WTC11 (cell line): ENCODE measurements around the gene SLC7A6OS. TPM values are rescaled to one million over a fixed set of nuclear protein-coding genes. Genes with fewer than 3 reads are reported as not detected.

Source experiments
- ATAC-seq: fragments of 200-7000 bp; cut with Tn5 transposase; 2 replicates; pipeline ENCODE4 v1.10.0; 2021; ENCODE audit warnings: mild to moderate bottlenecking, moderate library complexity
- CTCF ChIA-PET: fragments of 300-600 bp; sonication (Branson Sonifier 250); formaldehyde crosslinking; loops from one replicate; lab custom pipeline; 2021; ENCODE audit warnings: antibody characterized with exemption; lab: Charles Lee
- POLR2A ChIA-PET: fragments of 350-600 bp; sonication (Branson Sonifier 250); formaldehyde crosslinking; loops from one replicate; lab custom pipeline; 2021; ENCODE audit warnings: antibody characterized with exemption; lab: Charles Lee
- DNase-seq: peaks from one replicate; pipeline ENCODE4 v3.0.0; 2021; ENCODE audit warnings: low spot score
- H3K27ac Mint-ChIP-seq: 2 replicates; pipeline ENCODE4 v1.8.0; 2021; ENCODE audit warnings: mixed read lengths
- H3K27me3 Mint-ChIP-seq: 2 replicates; pipeline ENCODE4 v1.8.0; 2021; ENCODE audit warnings: low read depth, mild to moderate bottlenecking, moderate library complexity, mixed read lengths
- H3K36me3 Mint-ChIP-seq: 2 replicates; pipeline ENCODE4 v1.8.0; 2021; ENCODE audit warnings: mixed read lengths
- H3K4me1 Mint-ChIP-seq: 2 replicates; pipeline ENCODE4 v1.8.0; 2022; ENCODE audit warnings: mixed read lengths
- H3K4me3 Mint-ChIP-seq: 2 replicates; pipeline ENCODE4 v1.8.0; 2021; ENCODE audit warnings: mild to moderate bottlenecking, moderate library complexity, mixed read lengths
- H3K9me3 Mint-ChIP-seq: 2 replicates; pipeline ENCODE4 v1.8.0; 2021; ENCODE audit warnings: mixed read lengths
- GTF2I ChIP-seq: fragments of 250-450 bp; sonication (Bioruptor Pico); conservative IDR thresholded peaks from 2 replicates; pipeline ENCODE4 v1.4.0; 2021; ENCODE audit warnings: mild to moderate bottlenecking
- JAZF1 ChIP-seq: fragments of 250-450 bp; sonication (Bioruptor Pico); IDR thresholded peaks from 2 replicates; pipeline ENCODE4 v1.9.0; 2021; ENCODE audit warnings: moderate library complexity, mild to moderate bottlenecking, inconsistent platforms
- MXD4 ChIP-seq: fragments of 250-450 bp; sonication (Bioruptor Pico); IDR thresholded peaks from 2 replicates; pipeline ENCODE4 v1.8.0; 2021; ENCODE audit warnings: mild to moderate bottlenecking, moderate library complexity, borderline replicate concordance
- PRRX2 ChIP-seq: fragments of 250-450 bp; sonication (Bioruptor Pico); IDR thresholded peaks from 2 replicates; pipeline ENCODE4 v1.8.0; 2021; ENCODE audit warnings: mild to moderate bottlenecking
- SMAD3 ChIP-seq: sonication (generic); formaldehyde crosslinking; IDR thresholded peaks from 2 replicates; pipeline ENCODE4 v1.8.0; 2022; ENCODE audit warnings: missing genetic modification reagents, mild to moderate bottlenecking, borderline replicate concordance
- SOX15 ChIP-seq: fragments of 250-450 bp; sonication (Bioruptor Pico); IDR thresholded peaks from 2 replicates; pipeline ENCODE4 v1.9.0; 2021; ENCODE audit warnings: mild to moderate bottlenecking
- TEAD4 ChIP-seq: sonication (generic); formaldehyde crosslinking; IDR thresholded peaks from 2 replicates; pipeline ENCODE4 v1.8.0; 2022; ENCODE audit warnings: mild to moderate bottlenecking, missing genetic modification reagents
- ZNF232 ChIP-seq: sonication (generic); formaldehyde crosslinking; IDR thresholded peaks from 2 replicates; pipeline ENCODE4 v1.8.0; 2022; ENCODE audit warnings: mild to moderate bottlenecking, missing genetic modification reagents
- ZNF416 ChIP-seq: fragments of 250-450 bp; sonication (Bioruptor Pico); IDR thresholded peaks from 2 replicates; pipeline ENCODE4 v1.9.0; 2021; ENCODE audit warnings: mild to moderate bottlenecking, inconsistent platforms
- total RNA-seq: library from RNA; stranded (reverse); gene quantifications from 3 replicates; pipeline ENCODE4 v1.2.3, GENCODE V29; 2021
- TF ChIP-seq, protein P1 (sequence below): sonication (generic); formaldehyde crosslinking; IDR thresholded peaks from 2 replicates; pipeline ENCODE4 v1.8.0; 2022; ENCODE audit warnings: mild to moderate bottlenecking, missing genetic modification reagents
- TF ChIP-seq, protein P2 (sequence below): sonication (generic); formaldehyde crosslinking; IDR thresholded peaks from 2 replicates; pipeline ENCODE4 v1.8.1; 2023; ENCODE audit warnings: mild to moderate bottlenecking, missing genetic modification reagents
- TF ChIP-seq, protein P3 (sequence below): sonication (generic); formaldehyde crosslinking; IDR thresholded peaks from 2 replicates; pipeline ENCODE4 v1.8.1; 2022; ENCODE audit warnings: mild to moderate bottlenecking, missing genetic modification reagents, moderate library complexity, borderline replicate concordance
- TF ChIP-seq, protein P4 (sequence below): fragments of 250-450 bp; sonication (Bioruptor Pico); IDR thresholded peaks from 2 replicates; pipeline ENCODE4 v1.9.0; 2021; ENCODE audit warnings: mild to moderate bottlenecking, borderline replicate concordance
- TF ChIP-seq, protein P5 (sequence below): sonication (generic); formaldehyde crosslinking; IDR thresholded peaks from 2 replicates; pipeline ENCODE4 v1.8.0; 2022; ENCODE audit warnings: mild to moderate bottlenecking, missing genetic modification reagents
- TF ChIP-seq, protein P6 (sequence below): sonication (generic); formaldehyde crosslinking; IDR thresholded peaks from 2 replicates; pipeline ENCODE4 v1.8.1; 2022; ENCODE audit warnings: missing genetic modification reagents, borderline replicate concordance

The SLC7A6OS gene
- total RNA-seq, 1 experiment from 2014 or later = 22.6 TPM

DNA sequence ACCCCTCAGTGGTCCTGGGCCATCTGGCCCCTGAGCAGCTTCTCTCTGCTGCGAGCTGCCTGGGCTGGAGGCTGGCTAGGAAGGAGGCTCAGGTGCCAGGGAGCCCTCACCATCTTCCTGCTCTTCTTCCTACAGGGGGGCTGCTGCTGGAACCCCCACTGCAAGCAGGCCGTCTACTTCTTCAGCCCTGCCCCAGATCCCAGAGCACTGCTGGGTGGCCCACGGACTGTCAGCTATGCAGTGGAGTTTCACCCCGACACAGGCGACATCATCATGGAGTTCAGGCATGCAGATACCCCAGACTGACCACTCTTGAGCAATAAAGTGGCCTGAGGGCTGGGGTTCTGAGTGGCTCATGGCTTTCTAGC is 46.2 kb upstream of the SLC7A6OS start:
- DNase-seq (no peak), ATAC-seq (no peak)
- Mint-ChIP-seq H3K4me1 (no peaks in the 10 kb centered on the region), H3K36me3 (peaks cover 3% of the 10 kb centered on the region), H3K27ac (no peak overlapping the region), H3K4me3 (no peak overlapping the region), H3K27me3 (no peaks in the 10 kb centered on the region), H3K9me3 (no peaks in the 10 kb centered on the region)
- POLR2A ChIA-PET = interaction anchor here (0.6 kb wide), 1 partner anchor 1224 kb away, joined by 3 read pairs; no protein-coding TSS in a partner anchor
- TF ChIP-seq ZNF416 (CRISPR knock-in tag) = no peak
- TF ChIP-seq, protein P1, sequence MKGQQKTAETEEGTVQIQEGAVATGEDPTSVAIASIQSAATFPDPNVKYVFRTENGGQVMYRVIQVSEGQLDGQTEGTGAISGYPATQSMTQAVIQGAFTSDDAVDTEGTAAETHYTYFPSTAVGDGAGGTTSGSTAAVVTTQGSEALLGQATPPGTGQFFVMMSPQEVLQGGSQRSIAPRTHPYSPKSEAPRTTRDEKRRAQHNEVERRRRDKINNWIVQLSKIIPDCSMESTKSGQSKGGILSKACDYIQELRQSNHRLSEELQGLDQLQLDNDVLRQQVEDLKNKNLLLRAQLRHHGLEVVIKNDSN (CRISPR knock-in tag) = no peak
- no peak for TF ChIP-seq JAZF1 (CRISPR knock-in tag)
- no peak for TF ChIP-seq ZNF232 (CRISPR knock-in tag)
- TF ChIP-seq, protein P2, sequence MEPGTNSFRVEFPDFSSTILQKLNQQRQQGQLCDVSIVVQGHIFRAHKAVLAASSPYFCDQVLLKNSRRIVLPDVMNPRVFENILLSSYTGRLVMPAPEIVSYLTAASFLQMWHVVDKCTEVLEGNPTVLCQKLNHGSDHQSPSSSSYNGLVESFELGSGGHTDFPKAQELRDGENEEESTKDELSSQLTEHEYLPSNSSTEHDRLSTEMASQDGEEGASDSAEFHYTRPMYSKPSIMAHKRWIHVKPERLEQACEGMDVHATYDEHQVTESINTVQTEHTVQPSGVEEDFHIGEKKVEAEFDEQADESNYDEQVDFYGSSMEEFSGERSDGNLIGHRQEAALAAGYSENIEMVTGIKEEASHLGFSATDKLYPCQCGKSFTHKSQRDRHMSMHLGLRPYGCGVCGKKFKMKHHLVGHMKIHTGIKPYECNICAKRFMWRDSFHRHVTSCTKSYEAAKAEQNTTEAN (CRISPR knock-in tag) = no peak
- TF ChIP-seq, protein P3, sequence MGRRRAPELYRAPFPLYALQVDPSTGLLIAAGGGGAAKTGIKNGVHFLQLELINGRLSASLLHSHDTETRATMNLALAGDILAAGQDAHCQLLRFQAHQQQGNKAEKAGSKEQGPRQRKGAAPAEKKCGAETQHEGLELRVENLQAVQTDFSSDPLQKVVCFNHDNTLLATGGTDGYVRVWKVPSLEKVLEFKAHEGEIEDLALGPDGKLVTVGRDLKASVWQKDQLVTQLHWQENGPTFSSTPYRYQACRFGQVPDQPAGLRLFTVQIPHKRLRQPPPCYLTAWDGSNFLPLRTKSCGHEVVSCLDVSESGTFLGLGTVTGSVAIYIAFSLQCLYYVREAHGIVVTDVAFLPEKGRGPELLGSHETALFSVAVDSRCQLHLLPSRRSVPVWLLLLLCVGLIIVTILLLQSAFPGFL (CRISPR knock-in tag) = no peak
- no peak for TF ChIP-seq SOX15 (CRISPR knock-in tag)
- TF ChIP-seq TEAD4 (CRISPR knock-in tag) = no peak
- TF ChIP-seq GTF2I (CRISPR knock-in tag) = no peak
- no peak for TF ChIP-seq PRRX2 (CRISPR knock-in tag)
- TF ChIP-seq SMAD3 = no peak
- TF ChIP-seq, protein P4, sequence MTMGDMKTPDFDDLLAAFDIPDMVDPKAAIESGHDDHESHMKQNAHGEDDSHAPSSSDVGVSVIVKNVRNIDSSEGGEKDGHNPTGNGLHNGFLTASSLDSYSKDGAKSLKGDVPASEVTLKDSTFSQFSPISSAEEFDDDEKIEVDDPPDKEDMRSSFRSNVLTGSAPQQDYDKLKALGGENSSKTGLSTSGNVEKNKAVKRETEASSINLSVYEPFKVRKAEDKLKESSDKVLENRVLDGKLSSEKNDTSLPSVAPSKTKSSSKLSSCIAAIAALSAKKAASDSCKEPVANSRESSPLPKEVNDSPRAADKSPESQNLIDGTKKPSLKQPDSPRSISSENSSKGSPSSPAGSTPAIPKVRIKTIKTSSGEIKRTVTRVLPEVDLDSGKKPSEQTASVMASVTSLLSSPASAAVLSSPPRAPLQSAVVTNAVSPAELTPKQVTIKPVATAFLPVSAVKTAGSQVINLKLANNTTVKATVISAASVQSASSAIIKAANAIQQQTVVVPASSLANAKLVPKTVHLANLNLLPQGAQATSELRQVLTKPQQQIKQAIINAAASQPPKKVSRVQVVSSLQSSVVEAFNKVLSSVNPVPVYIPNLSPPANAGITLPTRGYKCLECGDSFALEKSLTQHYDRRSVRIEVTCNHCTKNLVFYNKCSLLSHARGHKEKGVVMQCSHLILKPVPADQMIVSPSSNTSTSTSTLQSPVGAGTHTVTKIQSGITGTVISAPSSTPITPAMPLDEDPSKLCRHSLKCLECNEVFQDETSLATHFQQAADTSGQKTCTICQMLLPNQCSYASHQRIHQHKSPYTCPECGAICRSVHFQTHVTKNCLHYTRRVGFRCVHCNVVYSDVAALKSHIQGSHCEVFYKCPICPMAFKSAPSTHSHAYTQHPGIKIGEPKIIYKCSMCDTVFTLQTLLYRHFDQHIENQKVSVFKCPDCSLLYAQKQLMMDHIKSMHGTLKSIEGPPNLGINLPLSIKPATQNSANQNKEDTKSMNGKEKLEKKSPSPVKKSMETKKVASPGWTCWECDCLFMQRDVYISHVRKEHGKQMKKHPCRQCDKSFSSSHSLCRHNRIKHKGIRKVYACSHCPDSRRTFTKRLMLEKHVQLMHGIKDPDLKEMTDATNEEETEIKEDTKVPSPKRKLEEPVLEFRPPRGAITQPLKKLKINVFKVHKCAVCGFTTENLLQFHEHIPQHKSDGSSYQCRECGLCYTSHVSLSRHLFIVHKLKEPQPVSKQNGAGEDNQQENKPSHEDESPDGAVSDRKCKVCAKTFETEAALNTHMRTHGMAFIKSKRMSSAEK (CRISPR knock-in tag) = no peak
- TF ChIP-seq, protein P5, sequence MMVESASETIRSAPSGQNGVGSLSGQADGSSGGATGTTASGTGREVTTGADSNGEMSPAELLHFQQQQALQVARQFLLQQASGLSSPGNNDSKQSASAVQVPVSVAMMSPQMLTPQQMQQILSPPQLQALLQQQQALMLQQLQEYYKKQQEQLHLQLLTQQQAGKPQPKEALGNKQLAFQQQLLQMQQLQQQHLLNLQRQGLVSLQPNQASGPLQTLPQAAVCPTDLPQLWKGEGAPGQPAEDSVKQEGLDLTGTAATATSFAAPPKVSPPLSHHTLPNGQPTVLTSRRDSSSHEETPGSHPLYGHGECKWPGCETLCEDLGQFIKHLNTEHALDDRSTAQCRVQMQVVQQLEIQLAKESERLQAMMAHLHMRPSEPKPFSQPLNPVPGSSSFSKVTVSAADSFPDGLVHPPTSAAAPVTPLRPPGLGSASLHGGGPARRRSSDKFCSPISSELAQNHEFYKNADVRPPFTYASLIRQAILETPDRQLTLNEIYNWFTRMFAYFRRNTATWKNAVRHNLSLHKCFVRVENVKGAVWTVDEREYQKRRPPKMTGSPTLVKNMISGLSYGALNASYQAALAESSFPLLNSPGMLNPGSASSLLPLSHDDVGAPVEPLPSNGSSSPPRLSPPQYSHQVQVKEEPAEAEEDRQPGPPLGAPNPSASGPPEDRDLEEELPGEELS (CRISPR knock-in tag) = no peak
- TF ChIP-seq MXD4 (CRISPR knock-in tag) = no peak
- TF ChIP-seq, protein P6, sequence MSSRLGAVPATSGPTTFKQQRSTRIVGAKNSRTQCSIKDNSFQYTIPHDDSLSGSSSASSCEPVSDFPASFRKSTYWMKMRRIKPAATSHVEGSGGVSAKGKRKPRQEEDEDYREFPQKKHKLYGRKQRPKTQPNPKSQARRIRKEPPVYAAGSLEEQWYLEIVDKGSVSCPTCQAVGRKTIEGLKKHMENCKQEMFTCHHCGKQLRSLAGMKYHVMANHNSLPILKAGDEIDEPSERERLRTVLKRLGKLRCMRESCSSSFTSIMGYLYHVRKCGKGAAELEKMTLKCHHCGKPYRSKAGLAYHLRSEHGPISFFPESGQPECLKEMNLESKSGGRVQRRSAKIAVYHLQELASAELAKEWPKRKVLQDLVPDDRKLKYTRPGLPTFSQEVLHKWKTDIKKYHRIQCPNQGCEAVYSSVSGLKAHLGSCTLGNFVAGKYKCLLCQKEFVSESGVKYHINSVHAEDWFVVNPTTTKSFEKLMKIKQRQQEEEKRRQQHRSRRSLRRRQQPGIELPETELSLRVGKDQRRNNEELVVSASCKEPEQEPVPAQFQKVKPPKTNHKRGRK (CRISPR knock-in tag) = no peak
- CTCF ChIA-PET = interaction anchor here (1.3 to 2.7 kb wide), 4 partner anchors 8 to 95 kb away, joined by 3 to 7 read pairs (median 4); partner anchors contain the start of gene SLC7A6
